Erythroblast (primary cell): Measurements from ENCODE around the gene C2CD4C.
"Not testable (repeated sequence)": the region's sequence is repeated elsewhere in the genome, so short reads cannot be mapped to it uniquely, and the experiment has no call there.

Experiments used
- GATA1 ChIP-seq: IDR thresholded peaks from 2 replicates; pipeline ENCODE4 v1.6.1; 2011; ENCODE audit warnings: low read depth, mild to moderate bottlenecking, control low read depth, low read length, moderate library complexity
- POLR2A ChIP-seq: IDR thresholded peaks from 2 replicates; pipeline ENCODE4 v1.6.1; 2011; ENCODE audit warnings: mild to moderate bottlenecking, low read length

- TF ChIP-seq POLR2A, GATA1: not testable (repeated sequence)
These were observed 28.2 kb downstream of the C2CD4C start for GRCh38 chr19:380618-381219.
